ENCODE measurements around the gene ZNF480.

ZNF480 gene

DNA sequence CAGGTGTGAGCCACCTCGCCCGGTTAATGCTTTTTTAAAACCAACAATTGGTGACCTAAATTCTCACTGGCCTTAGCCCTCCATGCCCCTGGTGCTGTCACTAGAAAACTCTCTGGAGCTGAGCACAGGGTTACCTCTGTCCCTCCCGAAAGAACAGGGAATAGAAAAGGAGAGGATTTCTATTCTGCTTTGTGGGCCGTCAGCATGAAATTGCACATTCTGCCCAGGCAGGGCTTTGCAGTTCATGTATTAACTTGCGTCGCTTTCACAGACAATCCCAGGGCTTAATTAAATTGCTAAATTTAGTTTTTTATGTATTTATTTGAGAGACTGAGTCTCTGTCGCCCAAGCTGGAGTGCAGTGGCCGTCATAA is 583 bp upstream of the ZNF480 start:
- no peak for DNase-seq (ENCODE audit: low read depth in 2 of 2)
- TF ChIP-seq, protein P1, sequence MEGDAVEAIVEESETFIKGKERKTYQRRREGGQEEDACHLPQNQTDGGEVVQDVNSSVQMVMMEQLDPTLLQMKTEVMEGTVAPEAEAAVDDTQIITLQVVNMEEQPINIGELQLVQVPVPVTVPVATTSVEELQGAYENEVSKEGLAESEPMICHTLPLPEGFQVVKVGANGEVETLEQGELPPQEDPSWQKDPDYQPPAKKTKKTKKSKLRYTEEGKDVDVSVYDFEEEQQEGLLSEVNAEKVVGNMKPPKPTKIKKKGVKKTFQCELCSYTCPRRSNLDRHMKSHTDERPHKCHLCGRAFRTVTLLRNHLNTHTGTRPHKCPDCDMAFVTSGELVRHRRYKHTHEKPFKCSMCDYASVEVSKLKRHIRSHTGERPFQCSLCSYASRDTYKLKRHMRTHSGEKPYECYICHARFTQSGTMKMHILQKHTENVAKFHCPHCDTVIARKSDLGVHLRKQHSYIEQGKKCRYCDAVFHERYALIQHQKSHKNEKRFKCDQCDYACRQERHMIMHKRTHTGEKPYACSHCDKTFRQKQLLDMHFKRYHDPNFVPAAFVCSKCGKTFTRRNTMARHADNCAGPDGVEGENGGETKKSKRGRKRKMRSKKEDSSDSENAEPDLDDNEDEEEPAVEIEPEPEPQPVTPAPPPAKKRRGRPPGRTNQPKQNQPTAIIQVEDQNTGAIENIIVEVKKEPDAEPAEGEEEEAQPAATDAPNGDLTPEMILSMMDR (IDR thresholded peaks at IDR 0.05; ENCODE audit: low read depth, low read length) = no peak
- peak overlapping the region; percentile 59 to 91 for H3K4me3 ChIP-seq (replicated peaks in 1 of 2; ENCODE audit: low read depth in 2 of 2, low read length in 2 of 2)

DNA sequence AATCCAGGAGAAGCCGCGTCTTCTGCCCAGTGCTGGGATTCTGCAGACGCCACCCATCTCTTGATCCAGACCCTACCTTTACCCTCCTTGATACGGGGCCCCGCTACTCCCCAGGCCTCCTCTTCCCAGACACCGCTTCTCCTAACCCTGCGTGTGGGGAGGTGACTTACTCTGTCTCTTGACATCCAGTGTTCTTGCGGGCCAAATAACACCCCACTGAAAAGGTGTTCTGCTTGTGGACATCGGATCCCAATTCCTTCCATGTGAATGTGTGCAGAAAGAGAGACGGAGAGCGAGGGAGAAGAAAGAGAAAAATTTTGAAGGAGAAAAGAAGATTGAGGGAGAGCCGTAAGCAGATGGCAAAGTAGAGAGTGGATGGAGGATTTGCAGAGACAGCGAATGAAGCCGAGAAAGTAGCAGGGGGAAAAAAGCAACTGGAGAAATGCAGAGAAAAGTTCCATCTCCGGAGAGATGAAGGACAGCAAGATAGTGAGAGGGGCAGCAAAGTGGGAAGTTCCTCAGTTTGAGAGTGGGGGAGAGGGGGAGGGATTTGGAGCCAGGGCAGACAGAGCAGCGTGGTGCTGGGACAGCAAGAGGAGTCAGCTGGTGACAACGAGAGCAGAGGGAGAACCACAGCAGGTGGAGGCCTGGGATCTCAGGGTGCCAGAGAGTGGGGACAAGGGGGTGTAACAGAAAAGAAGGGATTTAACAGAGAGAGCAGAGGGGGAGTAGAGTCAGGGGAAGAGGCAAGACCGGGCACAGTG is 814 bp downstream of the ZNF480 start:
- TF ChIP-seq, protein P1 (IDR thresholded peaks at IDR 0.05; ENCODE audit: low read depth, low read length) = no peak
- peak overlapping the region; percentile 91 to 94 for H3K4me3 ChIP-seq (replicated peaks in 1 of 2; ENCODE audit: low read depth in 2 of 2, low read length in 2 of 2)
- no peak for DNase-seq (ENCODE audit: low read depth in 2 of 2)

DNA sequence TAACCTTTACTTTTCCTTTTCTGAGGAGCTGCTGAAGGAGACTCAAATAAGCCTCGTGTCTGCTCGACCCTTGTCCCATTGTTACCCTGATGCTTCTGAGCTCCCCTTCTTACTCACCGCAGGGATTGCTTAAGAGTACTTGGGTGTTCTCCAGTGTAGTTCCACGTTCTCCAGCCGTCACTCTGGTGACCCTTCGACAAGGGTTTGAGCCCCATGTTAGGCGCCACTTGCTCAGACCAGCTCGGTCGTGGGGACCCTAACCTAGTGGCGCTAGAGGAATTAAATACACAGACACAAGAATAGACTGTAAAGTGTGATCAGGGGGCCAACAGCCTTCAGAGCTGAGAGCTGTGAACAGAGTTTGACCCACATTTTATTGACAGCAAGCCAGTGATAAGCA is 10.3 kb downstream of the ZNF480 start:
- TF ChIP-seq, protein P1 (IDR thresholded peaks at IDR 0.05; ENCODE audit: low read depth, low read length) = no peak
- no peak overlapping the region for H3K4me3 ChIP-seq (replicated peaks in 1 of 2; ENCODE audit: low read depth in 2 of 2, low read length in 2 of 2)
- DNase-seq (ENCODE audit: low read depth in 2 of 2) = peak; percentile 28 to 38

DNA sequence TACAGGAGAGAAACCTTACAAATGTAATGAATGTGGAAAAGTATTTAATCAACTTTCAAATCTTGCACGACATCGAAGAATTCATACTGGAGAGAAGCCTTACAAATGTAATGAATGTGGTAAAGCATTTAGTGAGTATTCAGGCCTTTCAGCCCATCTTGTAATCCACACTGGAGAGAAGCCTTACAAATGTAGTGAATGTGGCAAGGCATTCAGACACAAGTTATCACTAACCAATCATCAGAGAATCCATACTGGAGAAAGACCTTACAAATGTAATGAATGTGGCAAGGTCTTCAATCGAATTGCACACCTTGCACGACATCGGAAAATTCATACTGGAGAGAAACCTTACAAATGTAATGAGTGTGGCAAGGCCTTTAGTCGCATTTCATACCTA is 25.5 kb downstream of the ZNF480 start:
- TF ChIP-seq, protein P1 (IDR thresholded peaks at IDR 0.05; ENCODE audit: low read depth, low read length) = no peak
- H3K4me3 ChIP-seq (replicated peaks in 1 of 2; ENCODE audit: low read depth in 2 of 2, low read length in 2 of 2) = no peak overlapping the region
- no peak for DNase-seq (ENCODE audit: low read depth in 2 of 2)

DNA sequence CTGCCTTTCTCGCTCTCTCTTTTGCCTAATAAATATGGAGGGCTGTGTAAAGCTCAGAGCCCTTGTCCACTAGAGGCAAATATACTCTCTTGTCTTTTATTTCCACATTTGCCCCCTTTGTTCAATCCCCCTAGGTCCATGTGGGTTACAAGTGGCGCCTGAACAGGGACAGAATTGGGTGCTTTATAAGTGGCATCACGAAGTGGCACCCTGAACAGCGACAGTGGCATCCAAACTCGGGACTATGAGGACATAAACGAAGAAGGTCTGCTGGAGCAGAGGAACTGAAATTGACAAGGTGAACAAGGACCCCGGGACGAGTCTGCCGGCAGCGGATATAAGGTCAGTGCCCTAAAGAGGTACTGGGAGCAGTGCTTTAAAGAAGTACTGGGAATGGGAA is 34.8 kb downstream of the ZNF480 start:
- TF ChIP-seq, protein P1 (IDR thresholded peaks at IDR 0.05; ENCODE audit: low read depth, low read length) = no peak
- no peak overlapping the region for H3K4me3 ChIP-seq (replicated peaks in 1 of 2; ENCODE audit: low read depth in 2 of 2, low read length in 2 of 2)
- DNase-seq (ENCODE audit: low read depth in 2 of 2) = peak; percentile 6 to 16

DNA sequence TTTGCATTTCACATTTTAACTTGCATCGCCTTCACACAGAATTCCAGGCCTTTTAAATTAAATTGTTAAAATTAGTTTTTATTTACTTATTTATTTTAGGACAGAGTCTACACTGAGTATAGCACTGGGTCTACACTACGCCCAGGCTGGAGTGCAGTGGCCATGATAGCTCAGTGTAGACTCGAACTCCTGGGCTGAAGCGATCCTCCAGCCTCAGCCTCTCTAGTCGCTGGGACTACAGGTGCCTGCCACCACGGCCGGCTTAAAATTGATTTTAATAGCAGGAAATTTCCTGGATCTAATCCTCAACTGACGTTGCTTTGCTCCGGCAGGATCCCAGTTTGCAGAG is 38.8 kb downstream of the ZNF480 start:
- no peak for DNase-seq (ENCODE audit: low read depth in 2 of 2)
- peak overlapping the region; percentile 82 to 85 for H3K4me3 ChIP-seq (replicated peaks in 1 of 2; ENCODE audit: low read depth in 2 of 2, low read length in 2 of 2)
- TF ChIP-seq, protein P1 (IDR thresholded peaks at IDR 0.05; ENCODE audit: low read depth, low read length) = no peak

Measured in cardiac fibroblast (primary cell).